Measurements from ENCODE around the gene SLC35B2.

DNA sequence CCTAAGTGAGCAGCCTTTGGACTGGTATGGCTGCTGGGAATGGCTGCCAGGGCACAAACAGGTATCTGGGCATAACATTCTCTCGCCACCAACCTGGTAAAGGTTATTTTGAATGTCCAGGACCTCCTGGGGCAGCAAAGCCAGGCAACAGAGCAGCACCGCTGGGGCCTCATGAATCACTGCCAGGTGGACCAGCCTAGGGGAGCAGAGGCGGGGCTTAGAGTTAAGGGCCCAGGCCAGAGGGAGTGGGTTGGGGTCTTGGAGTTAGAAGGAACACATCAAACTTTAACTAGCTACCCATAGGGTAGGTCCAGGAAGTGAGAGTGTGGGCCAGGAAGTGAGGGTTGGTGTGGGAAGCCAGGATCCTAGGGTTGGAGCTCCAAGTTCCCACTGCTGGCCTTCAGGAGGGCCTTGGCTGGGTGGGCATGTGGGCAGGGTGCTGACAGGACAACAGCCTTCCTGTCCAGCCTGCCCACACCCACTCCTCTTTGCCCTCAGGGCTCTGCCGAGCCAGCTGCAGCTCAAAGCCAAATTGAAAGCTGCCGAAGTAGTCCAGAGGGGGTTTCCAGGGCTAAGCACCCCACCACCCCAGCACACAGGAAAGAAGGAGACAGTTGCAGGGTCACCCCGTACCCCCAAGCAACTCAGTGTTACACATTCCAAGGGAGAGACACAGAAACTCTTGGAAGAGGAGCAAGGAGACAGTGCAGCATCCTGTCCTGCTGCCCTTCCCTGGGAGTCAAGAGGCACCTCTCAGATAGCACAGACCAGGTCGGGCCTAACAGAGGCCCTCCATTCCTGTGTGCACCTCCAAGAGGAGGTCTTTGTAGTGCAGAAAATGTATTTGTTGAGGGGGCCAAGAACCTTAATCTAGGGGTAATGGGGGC, 5.4 kb upstream of the SLC35B2 start:
- TF ChIP-seq CTCF (IDR thresholded peaks at IDR 0.05) (no peak), EZH2 (IDR thresholded peaks at IDR 0.05) (no peak), EZH2phosphoT487 (IDR thresholded peaks at IDR 0.05) (no peak)

Measured in neural progenitor cell (in vitro differentiated cells).